Ishikawa (cell line): ENCODE data around the gene BICRA.

Experiments
- RAD21 ChIP-seq: IDR thresholded peaks from 2 replicates; pipeline ENCODE4 v1.6.1; 2012; ENCODE audit warnings: low read depth
- TF ChIP-seq, protein P1 (sequence below): IDR thresholded peaks from 2 replicates; pipeline ENCODE4 v1.6.1; 2012; ENCODE audit warnings: low read depth, mild to moderate bottlenecking

DNA sequence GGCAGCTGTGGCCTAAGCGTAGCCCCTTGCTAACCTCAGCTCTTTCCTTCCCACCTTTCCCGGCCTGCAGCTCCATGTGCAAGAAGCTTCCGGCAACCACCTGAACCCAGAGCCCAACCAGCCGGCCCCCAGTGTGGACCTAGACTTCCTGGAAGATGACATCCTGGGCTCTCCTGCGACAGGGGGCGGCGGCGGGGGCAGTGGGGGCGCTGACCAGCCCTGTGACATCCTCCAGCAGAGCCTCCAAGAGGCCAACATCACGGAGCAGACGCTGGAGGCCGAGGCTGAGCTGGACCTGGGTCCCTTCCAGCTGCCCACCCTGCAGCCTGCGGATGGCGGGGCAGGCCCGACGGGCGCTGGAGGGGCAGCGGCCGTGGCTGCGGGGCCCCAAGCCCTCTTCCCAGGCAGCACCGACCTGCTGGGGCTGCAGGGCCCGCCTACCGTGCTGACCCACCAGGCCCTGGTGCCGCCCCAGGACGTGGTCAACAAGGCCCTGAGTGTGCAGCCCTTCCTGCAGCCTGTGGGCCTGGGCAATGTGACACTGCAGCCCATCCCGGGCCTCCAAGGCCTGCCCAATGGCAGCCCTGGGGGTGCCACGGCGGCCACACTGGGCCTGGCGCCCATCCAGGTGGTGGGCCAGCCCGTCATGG, 70.4 kb downstream of the BICRA start:
- TF ChIP-seq, protein P1, sequence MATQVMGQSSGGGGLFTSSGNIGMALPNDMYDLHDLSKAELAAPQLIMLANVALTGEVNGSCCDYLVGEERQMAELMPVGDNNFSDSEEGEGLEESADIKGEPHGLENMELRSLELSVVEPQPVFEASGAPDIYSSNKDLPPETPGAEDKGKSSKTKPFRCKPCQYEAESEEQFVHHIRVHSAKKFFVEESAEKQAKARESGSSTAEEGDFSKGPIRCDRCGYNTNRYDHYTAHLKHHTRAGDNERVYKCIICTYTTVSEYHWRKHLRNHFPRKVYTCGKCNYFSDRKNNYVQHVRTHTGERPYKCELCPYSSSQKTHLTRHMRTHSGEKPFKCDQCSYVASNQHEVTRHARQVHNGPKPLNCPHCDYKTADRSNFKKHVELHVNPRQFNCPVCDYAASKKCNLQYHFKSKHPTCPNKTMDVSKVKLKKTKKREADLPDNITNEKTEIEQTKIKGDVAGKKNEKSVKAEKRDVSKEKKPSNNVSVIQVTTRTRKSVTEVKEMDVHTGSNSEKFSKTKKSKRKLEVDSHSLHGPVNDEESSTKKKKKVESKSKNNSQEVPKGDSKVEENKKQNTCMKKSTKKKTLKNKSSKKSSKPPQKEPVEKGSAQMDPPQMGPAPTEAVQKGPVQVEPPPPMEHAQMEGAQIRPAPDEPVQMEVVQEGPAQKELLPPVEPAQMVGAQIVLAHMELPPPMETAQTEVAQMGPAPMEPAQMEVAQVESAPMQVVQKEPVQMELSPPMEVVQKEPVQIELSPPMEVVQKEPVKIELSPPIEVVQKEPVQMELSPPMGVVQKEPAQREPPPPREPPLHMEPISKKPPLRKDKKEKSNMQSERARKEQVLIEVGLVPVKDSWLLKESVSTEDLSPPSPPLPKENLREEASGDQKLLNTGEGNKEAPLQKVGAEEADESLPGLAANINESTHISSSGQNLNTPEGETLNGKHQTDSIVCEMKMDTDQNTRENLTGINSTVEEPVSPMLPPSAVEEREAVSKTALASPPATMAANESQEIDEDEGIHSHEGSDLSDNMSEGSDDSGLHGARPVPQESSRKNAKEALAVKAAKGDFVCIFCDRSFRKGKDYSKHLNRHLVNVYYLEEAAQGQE, result no peak
- no peak for TF ChIP-seq RAD21
